ENCODE results near the gene MLLT3.

DNA sequence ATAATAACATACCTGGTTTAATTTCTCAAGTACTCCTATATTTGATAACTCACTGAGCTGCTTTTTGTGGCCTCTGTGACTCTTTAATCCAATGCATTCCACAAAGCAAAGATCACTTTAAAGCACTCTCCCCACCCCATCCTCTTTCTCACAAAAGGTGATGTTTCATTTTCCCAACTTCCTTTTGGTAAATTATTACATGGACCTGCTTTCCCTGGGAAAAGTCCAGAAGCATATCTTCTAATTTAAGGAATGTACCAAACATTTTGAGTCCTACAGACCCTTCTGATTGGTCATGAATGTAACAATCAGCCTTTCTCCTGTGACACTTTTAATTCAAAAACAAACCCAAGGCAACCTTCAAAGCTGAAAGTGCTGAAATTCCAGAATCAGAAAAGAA is 71.1 kb downstream of the MLLT3 start:
- TF ChIP-seq, protein P1, sequence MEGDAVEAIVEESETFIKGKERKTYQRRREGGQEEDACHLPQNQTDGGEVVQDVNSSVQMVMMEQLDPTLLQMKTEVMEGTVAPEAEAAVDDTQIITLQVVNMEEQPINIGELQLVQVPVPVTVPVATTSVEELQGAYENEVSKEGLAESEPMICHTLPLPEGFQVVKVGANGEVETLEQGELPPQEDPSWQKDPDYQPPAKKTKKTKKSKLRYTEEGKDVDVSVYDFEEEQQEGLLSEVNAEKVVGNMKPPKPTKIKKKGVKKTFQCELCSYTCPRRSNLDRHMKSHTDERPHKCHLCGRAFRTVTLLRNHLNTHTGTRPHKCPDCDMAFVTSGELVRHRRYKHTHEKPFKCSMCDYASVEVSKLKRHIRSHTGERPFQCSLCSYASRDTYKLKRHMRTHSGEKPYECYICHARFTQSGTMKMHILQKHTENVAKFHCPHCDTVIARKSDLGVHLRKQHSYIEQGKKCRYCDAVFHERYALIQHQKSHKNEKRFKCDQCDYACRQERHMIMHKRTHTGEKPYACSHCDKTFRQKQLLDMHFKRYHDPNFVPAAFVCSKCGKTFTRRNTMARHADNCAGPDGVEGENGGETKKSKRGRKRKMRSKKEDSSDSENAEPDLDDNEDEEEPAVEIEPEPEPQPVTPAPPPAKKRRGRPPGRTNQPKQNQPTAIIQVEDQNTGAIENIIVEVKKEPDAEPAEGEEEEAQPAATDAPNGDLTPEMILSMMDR (conservative IDR thresholded peaks at IDR 0.05): no peak
- no peak for TF ChIP-seq EZH2 (IDR thresholded peaks at IDR 0.05; ENCODE audit: low read depth)
